Transverse colon (tissue), 4 donors: ENCODE data around the gene RUNX1.

Source experiments
- POLR2A ChIP-seq: fragments of 450-650 bp; IDR thresholded peaks from one replicate; pipeline ENCODE4 v1.6.1; 2016; ENCODE audit warnings: antibody characterized with exemption, mild to moderate bottlenecking, moderate library complexity
- POLR2AphosphoS5 ChIP-seq, 3 donors: sonication (generic); formaldehyde crosslinking; IDR thresholded peaks; one replicate each; pipeline ENCODE4 v1.6.1; 2016; ENCODE audit warnings: antibody characterized with exemption in 3 of 3
- TF ChIP-seq, protein P1 (sequence below), 5 experiments: fragments of 200-600 bp in 3 of 5; fragments of 450-650 bp in 2 of 5; sonication (generic) in 3 of 5; IDR thresholded peaks; 1 replicate in 2 of 5; 2 replicates in 3 of 5; pipeline ENCODE4 v1.5.1; 2016 to 2017; ENCODE audit warnings: antibody characterized with exemption in 5 of 5, inconsistent platforms in 3 of 5, mild to moderate bottlenecking in 2 of 5, moderate library complexity in 1 of 5

- TF ChIP-seq, protein P1, sequence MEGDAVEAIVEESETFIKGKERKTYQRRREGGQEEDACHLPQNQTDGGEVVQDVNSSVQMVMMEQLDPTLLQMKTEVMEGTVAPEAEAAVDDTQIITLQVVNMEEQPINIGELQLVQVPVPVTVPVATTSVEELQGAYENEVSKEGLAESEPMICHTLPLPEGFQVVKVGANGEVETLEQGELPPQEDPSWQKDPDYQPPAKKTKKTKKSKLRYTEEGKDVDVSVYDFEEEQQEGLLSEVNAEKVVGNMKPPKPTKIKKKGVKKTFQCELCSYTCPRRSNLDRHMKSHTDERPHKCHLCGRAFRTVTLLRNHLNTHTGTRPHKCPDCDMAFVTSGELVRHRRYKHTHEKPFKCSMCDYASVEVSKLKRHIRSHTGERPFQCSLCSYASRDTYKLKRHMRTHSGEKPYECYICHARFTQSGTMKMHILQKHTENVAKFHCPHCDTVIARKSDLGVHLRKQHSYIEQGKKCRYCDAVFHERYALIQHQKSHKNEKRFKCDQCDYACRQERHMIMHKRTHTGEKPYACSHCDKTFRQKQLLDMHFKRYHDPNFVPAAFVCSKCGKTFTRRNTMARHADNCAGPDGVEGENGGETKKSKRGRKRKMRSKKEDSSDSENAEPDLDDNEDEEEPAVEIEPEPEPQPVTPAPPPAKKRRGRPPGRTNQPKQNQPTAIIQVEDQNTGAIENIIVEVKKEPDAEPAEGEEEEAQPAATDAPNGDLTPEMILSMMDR (IDR thresholded peaks at IDR 0.05), result no peak
- no peak for TF ChIP-seq POLR2AphosphoS5 (IDR thresholded peaks at IDR 0.05)
- TF ChIP-seq POLR2A, result no peak
Observed at GRCh38 chr21:34808569-34809204, 240.4 kb downstream of the RUNX1 start.
